HG03066 (cell line): Measurements from ENCODE around the gene UGT1A5.

Experiments used
- ATAC-seq: cut with Tn5 transposase; IDR thresholded peaks from one replicate; pipeline ENCODE4 v1.9.1; 2021; ENCODE audit warnings: low read depth; ENCODE audit not compliant: unreplicated experiment

Gene UGT1A5

DNA sequence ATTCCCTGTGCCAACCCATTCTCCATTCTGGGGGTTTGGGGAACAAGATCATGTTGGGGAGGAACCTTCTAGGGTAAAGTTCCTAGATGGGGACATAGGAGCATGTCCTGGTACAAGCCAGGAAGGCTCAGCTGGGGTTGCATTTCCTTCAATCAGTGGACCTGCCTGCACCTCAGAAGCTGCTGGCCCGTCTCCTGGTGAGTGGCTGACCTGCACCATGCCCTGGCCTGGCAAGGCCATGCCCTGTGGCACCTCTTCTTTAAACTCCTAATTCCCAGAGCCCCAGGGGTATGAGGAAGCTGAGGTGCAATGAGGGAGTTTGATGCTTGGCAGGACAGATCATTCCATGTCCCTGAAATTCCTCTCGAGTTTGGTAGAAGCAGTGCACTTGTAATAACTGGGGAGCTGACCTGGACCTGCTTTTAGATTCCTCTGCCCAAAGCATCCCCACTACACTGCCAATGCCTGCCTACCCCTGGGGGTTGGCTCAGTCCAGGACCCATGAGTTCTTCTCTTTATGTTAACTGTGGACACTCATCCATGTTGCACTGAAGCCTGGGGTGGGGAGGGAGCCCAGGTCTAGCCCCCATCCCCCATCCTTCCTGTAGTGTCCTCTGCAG, 90.7 kb downstream of the UGT1A5 start:
- no peak for ATAC-seq

DNA sequence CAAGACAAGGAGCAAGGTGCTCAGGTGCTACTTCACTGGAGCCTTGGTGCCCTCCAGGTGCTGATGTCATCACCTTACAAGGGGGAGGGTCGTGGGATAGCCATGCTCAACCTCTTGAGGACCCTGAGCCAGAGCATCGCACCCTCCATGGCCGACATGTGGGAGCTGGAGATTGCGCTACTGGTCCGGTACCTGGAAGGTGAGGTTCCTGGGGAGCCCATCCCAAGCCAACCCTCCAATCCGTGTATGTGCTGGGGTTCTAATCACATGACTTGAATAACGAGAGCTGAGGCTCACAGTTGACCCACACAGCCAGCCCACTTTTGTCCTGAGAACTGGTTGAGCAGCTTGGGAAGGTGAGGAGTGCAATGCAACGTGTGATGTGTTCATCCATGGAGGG, 91.3 kb downstream of the UGT1A5 start:
- ATAC-seq = no peak

DNA sequence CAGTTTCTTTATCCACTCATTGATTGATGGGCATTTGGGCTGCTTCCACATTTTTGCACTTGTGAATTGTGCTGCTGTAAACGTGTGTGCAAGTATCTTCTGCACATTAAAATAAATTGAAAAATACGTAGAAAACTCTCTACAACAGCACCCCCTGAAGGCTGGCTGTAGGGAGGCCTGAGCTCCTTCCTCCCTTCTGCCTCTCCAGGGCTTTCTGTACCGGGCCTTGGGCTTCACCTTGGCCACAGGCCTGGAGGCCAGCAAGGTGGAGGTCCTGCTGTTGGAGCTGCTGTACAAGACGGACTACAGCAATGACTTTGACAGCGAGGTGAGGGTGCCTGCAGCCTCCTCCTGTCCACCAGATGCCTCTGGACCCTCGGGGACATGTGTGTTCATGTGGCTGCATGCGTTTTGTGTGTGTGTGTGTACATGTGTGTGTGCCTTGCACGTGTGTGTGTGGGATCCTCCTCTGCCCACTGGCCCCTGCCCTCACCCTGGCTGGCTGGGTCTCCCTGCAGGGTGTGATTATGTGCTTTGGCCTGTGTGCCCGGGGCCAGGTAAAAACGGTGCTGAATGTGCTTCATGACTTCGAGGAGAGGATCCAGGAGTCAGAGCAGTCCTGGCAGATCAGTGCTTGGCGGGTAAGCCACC, 94.6 kb downstream of the UGT1A5 start:
- no peak for ATAC-seq

DNA sequence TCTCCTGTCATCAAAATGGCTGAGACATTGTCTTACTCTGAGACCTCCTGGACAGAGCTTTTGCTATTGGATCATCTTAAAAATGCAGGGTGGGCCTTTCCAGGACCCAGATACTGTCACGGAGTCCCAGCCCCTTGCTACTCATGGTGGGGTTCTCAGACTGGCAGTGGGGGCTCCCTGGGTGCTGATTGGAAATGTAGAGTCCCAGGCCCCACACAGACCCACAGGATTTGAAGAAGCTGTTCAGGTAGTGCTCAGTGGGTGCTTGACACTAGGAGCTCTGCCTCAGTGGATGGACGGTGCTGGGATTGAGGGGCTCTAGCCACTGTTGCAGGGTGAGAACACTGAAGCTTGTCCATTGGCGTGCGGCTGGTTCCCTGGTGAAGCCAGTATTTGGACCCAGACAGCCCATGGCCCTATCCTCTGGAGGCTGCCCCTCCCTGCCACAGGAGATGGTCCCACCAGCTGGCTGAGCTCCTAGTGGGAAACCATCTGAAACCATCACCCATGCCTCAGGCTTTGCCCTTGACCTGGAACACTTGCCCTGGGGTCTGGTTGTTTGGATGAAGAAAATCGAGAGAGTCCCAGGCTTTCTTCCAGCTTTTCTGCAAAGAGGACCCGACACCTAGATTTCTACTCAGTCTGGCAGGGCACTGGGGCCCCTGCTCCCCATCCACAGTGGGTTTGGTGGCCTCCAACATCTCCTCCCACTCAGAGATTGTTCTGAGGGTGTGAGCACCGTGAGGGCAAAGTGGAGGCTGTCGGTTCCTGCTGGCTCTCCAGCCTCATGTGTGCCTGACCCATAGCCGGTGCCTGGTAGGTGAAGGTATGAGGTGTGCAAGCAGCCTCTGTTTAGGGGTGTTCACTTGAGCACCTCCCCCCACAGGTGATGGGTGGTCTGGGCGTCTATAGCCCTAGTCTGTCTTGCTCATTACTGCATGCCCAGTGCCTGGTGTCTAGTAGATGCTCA, 95.5 kb downstream of the UGT1A5 start:
- no peak for ATAC-seq

DNA sequence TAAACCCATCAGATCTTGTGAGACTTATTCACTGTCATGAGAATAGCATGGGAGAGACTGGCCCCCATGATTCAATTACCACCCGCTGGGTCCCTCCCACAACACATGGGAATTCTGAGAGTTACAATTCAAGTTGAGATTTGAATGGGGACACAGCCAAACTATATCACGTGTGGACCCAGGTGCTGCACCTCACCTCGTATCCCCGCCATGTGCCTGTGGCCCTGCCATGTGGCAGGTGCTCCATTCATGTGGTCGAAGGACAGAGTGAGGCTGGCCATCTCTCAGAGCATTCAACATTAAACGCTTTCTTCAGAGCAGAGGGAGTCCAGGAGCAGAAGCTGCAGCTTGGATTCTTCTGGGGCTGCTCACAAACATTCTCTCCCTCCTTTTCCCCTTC, 97.7 kb downstream of the UGT1A5 start:
- ATAC-seq = no peak

DNA sequence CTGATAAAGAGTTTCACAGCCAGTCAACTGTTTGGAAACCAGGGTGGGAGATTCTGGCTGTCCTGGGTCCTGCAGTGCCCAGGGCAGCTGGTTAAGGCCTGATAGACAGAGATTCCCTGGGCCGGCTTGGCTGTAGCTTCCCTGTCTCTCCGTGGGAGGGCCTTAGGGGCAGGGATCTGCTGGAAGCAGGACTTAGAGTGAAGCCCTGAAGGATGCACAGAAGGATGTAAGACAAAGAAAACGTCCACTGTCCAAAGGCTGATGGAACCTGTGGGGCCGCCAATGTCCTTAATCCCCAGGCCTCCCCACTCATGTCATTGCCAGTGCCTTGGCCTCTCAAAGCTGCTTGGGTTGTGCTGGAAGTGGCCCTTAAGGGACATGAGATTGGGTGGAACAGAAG, 98.4 kb downstream of the UGT1A5 start:
- ATAC-seq = no peak

DNA sequence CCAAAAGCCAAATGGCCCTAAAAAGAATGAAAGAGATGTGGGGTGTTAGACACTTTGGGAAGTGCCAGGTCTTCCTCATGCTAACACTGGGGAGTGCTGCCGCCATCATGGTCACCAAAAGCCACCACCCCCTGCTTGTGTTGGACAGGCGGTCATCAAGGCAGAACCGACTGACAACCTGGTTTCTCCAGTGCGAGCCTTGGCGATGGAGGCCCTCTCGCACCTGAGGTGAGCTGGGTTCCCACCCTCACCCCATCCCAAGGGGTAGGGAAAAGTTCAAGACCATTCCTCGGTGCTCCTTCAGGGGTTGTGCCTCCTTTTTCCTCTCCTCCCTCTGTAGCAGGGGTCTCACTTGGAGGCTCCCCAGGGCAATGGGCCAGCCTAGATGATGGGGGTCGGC, 99.0 kb downstream of the UGT1A5 start:
- no peak for ATAC-seq

DNA sequence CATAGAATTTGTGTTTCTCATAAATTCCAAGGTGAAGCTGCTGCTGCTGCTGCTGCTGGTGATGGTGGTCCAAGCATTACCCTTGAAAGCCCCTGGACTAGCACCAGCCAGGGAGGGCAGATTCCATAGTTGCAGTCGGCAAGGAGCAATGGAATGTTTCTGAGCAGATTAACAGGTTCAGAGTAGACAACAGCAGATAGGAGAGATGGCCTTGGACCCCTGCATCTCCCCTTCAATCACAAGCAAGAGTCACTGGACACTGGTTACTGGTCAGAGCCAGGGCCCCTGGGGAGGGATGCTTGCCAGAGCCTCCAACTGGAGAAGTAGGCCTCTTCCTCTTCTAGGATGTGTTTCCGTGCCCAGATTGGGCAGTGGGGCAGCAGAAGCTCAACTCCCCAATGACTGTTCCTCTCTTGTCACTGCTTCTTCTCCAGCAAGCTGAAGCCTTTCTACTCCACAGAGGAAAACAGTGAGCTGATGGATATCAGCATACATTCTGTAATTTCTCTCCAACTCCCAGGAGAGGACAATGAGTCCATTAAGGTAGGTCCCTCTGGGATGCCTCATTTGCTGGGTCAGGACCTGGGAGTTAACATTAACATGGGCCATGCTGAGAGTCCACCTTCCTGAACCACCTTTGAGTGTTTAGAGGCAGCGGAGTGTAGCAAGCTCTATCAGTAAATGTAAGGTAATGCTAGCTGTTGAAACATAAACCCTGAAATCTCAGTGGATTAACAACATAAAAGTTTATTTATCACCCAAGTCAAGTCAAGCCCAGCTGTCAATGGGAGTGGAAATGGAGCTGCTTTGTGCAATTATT, 100.7 kb downstream of the UGT1A5 start:
- no peak for ATAC-seq

DNA sequence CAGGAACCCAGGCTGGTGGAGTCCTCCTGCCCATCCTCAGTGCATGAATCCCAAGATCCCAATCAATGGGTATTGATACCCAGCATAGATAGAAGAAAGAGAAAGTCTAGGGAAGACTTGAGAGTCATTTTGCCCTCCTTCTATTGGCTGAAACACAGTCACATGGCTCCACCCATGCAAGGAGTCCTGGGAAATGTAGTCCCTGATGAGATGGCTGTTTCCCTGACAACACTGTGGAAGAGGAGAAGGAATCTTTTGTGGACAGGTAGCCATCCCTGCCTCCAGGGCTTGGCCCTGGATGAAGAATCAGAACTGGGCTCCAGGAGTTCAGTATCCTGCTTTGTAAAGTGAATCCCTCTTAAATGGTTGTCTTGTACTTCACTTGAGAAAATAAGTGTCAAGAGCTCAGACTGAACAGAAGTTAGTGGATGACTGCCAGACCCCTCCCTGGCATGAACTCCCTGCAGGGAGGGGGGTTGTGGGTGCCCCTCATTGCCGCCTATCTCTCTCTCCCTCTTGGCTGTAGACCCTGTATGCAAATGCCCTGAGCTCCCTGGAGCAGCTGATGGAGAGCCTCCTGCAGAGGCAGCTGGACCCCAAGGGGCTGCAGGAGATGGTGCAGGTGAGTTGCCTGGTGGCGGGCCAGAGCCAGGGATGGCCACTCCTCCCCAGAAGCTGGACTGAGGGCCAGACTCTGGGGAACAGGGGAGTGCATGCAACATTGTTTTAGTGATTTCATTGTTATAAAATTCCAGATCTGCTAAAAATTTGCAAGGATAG, 101.5 kb downstream of the UGT1A5 start:
- ATAC-seq = no peak

DNA sequence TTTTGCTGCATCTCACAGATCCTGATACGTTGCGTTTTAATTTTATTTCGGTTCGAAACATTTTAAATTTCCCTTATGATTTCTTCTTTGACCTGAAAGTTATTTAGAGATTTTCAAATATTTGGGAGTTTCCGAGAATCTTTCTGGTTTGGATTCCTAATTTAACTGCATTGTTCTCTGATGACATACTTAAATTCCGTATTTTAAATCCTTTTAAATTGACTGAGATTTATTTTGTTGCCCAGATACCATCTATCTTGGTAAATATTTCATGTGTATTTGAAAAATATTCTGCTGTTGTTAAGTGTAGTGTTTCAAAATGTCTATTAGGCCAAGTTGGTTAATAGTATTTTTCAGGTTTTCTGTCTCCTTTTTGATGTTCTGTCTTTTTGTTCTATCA, 103.2 kb downstream of the UGT1A5 start:
- no peak for ATAC-seq

DNA sequence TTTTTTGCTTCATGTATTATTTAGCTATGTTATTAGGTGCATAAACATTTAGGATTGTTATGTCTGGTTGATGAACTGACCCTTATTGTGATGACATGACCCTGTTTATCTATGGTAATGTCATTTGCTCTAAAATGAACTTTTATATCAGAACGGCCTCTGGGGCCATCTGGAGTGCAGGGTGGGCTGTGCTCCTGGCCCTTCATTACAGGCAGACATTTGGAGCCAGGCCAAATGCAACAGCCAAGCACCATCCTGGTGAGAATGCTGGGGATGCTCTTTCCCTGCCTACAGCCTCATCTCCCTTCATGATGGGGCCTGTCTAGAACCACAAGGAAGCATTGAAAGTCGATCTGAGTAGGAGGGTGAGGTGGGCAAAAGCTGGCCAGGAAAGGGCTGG, 103.6 kb downstream of the UGT1A5 start:
- ATAC-seq = no peak

DNA sequence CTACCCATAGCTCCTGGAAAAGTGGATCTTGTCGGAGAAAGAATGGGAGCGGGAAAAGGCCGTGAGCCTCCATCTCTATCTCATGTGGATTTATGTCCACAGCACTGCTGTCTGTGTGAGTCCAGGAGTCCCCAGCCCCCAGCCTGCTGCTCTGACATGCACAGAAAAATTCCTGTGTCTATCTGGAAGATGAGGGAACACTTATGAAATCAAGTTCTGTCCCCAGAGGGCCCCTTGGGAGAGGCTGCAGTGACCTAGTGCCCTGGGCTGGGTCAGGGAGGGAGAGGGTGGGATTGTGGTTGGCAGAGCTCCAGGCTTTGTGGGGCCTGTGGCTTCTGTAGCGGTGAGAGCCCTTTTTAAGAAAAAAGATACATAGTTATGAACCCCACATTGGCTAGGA, 104.1 kb downstream of the UGT1A5 start:
- ATAC-seq = no peak

DNA sequence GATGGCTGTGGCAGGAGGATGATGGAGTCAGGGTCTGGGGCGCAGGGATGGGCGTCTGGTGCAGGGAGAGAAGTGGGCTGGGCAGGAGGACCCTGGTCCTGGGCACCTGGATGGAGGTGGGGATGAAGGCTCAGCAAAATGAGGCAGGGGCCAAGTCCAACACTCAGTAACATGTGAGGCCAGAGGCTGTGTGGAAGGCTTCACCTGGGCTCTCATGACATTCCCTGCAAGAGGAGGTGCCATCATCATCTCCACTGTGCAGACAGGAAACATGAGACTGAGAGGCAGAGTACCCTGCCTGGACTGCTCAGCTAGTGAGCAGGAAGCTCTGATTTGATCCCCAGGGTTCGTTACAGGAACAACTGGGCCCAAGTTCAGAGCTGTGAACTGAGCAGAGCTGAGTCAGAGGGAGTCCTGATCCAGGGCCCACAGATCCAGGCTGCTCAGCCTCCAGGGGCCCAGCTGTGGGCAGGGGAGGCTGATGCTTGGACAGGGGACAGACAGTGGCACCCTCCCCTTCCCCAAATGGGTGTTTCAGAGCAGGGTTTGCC, 104.7 kb downstream of the UGT1A5 start:
- no peak for ATAC-seq

DNA sequence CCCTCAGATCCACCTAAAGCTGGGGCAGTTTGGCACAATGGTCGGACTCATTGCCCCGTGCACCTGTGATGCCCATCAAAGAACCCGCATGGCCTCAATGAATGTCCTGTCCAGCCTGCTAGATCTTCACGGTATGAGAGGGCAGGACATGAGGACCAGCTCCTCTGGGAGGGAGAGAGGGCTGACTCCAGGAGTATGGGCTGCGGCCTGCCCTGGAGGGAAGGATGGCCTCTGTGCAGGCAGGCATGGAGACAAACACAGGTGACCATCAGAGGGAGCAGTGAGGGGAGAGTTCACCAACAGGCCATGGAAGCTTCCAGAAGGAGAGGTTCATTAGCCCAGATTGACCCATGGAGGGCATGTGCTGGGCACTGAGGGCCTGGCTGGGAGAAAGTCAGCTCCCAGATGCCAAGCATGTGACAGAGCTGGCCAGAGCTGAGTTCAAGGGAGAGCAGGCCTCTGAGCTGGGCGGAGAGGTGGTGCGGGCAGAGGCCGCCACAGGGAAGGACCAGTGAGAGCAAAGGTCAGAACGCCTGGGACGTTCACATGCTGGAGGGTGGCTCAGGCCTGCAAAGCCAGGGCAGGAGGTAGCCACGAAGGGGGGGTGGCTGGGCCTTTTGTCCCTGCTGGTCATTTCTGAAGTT, 105.4 kb downstream of the UGT1A5 start:
- no peak for ATAC-seq

DNA sequence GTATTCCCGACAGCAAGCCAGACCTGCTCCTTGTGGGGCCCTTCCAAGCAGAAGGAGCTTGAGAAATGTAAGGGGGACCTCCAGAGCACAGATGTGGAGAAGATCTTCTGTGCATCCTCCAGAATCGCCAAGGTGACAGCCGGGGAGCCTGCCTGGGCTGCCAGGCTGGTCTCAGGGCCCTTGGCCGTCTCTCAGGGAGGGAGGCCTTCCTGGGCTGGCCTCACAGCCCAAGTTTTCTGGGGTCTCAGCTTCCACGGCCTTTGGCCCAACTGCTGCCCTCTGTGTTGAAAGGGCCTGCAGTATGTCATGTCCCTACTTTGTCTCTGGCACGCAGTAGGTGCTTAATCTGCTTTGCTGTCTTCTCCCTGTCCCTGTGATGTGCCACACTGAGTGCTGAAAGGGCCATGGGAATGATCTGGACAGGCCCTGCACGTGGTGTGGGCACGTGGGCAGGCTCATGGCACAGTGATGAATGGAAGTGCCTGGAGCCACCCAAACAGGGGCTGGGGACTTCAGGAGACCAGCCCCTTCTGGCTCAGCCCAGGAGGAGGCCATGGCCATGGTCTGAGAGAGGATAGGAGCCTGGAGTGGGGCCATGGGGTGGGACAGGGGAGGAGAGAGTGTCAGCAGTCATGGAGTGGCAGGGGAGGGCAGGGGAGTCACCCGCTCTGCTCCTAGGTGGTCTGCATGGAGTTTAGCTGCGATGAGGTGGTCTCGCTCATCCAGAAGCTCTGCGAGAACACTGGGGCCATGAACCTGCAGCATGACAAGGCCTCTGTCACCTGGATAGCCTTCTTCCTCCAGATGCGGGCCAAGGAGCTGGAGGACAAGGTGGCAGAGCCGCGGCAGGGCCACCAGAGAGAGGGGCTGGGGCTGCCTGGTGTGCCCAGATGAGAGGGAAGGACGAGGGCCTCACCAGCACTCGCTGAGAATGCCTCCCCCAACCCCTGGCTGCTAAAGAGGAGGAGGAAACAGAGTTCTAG, 106.2 kb downstream of the UGT1A5 start:
- ATAC-seq = no peak

DNA sequence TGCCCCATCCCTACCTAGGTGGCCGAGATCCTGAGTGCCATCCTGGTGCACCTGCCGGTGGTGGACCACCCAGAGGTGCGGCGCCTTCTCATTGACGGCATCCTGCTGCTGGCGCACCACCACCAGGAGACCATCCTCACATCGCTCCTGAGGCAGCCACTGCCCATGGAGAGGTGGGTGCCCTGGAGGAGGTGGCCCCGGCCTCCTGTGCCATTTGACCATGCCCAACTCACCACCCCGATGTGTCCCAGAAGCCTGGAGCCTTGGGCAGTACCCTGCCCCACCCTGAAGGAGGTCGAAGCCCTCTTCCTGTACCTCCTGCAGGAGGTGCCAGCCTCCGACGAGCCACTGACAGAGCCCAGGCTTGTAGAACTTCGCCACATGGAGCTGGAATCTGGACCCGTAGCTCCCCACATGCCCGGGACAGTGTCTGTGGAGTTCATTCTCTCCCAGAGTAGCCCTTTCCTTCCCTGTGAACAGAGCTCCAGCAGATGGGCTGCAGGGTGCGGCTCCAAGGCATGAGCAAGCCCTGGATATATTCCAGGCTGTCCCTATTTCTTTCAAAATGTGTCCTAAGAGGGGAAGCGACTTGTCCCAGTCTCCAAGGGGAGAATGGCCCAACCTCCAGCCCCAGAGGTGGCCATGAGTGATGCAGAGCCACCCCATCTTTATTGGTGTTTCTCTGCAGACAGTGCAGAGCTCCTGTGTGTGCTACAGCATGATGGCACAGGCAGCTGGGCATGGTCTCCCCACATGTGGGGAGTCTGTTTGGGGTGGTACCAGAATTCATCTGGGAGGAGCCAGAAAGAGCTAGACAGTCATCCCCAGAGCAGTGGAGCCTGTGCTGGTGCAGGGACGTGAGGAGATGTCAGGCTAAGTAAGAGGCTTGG, 107.4 kb downstream of the UGT1A5 start:
- no peak for ATAC-seq

DNA sequence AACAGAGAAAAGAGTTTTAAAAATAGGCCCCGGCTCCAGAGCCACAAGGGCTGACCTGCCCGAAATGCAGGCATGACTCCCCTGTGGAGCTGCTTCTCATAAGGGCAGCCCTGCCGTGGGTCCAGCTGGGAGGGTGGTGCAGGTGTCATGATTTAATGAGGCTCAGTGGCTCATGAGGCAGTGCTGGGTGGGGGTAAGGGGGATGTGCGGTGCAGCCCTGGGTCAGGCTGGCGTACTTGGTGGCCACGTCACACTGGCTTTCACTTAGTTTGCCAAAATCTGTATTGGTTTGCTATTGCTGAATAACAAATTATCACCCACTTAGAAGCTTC, 108.0 kb downstream of the UGT1A5 start:
- ATAC-seq = no peak
